Measurements from ENCODE around the gene ENPEP.

ENPEP gene

DNA sequence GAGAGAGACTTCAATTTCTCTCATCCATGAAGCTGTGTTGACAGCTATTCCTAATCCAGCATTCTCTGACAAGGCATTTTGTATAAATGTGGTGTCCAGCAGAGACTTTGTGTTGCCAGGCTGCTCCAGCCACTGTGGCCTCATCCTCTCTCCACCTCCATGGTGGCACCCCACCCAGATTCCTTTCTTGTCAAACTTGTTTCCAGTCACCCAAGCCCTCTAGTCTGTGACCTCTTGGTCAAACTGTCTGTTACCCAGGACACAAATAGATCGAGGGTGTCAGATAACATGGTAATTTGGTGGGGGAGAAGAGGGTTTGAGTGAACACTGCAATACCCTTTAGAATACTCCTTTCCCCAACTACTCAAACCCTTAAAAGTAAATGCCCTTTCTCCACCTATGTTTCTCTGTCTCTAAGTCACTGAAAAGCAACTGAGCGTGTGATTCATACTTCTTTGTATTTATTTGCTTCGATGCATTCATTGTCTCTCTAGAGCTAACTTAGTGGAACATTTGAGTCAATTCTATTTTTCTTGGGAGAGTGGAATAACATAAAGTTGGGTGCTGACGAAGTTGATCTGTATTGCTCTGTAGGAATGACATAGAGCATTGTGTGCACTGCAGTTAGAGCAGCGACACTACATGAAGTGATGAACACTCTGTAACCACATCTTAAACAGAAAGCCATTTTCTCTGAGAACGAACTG is 133.2 kb downstream of the ENPEP start:
- DNase-seq = no peak

DNA sequence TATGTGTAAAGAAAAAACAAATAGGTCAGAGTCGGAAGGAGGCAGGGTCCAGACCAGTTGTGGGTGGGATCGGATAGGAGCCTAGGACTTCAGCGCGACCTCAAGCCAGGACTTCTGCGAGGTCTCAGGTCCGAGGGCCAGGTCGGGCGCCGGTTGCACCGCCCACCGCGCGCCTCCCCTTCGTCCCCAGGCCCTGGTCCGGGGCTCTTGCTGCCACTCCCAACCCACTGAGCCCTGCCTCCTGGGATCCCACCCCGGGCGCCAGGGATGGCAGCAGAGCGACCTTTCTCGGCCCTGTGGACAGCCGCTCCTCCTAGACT is 134.6 kb downstream of the ENPEP start:
- no peak for DNase-seq

DNA sequence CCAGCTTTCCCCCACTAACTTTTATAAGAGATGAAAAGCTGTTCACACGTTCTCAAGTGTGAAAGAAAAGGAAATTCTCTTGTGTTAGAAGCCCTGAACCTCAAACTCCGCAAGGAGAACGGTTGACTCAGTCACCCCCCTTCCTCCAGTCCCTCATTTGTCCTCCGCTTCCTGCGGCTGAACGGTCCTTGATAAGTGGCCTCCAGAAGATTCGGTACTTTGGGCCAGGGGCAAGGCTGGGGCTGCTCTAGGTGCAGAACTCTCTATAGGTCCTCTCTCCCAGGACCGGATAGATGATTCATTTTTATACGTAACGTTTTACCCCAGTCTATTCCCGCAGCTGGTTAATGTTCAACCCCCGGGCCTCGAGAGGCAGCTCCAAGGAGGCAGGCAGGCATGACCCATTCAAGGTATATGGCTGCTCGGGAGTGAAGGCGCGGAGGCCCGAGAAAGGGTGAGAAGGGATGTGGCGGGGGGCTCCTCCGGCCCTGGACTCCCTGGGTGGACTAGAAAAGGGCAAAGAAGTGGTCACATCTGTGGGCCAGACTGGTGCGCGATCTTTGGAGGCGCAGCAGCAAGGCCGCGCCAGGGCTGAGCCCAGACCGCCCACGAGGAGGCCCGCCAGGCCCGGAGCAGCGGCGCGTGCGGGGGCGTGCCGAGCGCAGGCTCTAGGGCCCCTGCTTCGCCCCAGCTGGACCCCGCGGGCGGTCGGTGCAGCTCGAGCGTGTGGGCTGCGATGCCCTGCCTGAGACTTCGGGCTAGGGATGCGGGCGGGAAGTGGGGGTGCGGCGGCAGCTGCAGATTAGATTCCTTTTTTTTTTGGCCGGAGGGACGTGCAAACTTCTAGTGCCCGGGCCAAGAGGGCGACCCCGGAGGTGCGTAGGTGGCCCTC is 135.2 kb downstream of the ENPEP start:
- DNase-seq = no peak

- no peak for DNase-seq
These were observed 136.1 kb downstream of the ENPEP start for GRCh38 chr4:110611968-110612447.

DNA sequence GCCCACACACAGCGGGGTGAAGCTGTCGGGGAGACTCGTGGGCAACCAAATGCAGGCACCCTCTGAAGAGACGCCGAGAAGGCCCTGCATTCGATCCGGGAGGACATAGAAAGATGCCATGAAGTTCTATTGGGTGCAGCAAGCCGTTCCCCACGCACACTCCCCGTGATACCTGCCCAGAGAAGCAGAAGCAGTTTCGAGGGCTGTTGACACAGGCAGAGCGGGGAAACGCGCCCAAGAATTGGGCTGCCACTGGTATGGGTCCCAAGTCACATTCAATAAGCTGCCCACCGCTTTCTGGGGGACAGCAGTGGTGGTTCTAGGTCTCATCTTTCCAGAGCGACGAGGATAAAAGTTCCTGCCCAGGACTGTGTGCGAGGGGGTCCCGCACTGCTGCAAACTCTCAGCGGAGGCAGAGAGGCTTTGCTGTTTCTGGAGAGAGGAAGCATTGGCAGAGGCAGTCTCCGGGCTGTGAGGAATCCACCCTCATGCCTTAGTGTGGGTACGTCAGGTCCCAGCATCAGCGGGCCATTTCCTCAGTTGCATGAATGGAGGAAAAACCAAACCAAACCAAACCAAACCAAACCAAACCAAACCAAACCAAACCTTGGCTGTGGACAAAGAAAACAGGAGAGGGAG is 136.8 kb downstream of the ENPEP start:
- no peak for DNase-seq

GRCh38 chr4:110613745-110614144 is 137.8 kb downstream of the ENPEP start:
- DNase-seq = no peak

DNA sequence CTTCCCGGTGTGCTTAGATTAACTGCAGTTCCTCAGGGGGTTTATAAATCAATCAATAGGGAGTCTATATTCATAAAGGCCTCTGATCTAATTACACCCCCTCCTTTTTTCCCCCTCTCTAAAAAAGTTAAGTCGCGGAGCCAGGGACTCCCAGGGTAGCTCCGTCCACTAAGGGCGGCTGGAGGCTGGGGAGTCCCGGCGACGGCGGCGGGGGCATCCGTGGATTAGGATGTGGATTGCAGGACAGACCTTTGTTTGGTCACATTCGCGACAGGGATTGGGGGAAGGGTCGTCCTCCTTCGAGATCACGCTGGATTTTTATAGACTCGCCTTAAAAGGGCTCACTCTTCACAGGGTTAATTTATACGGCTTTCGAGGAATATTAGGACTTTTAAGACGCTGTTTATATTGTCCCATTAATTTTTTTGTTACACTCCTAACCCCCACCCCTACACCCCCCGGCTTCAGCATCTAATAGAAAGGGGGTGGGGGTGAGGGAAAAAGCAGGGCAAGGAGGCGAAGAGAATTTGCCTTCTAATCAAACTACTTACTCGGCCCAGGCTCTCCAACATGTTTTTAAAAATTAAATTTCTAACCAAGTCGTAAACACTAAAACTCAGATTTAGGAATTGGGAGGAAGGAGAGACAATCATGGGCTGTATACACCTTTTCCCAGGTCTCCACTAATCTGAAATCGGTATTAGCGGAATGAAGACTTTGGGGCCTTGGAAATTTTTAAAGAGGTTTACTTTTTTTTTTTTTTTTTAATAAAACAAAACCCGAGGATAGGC is 138.4 kb downstream of the ENPEP start:
- DNase-seq = no peak
